RCC 7860 (cell line): ENCODE data around the gene GOLGB1.
"Not testable (repeated sequence)": the region's sequence is repeated elsewhere in the genome, so short reads cannot be mapped to it uniquely, and the experiment has no call there.

Source experiments
- DNase-seq: peaks from one replicate; pipeline ENCODE4 v3.0.0-alpha.2; 2015; ENCODE audit warnings: low spot score
- FAIRE-seq: peaks from 2 replicates; lab custom pipeline; 2012; peaks lifted over from hg19 to GRCh38; lab: Jason Lieb, UNC

GOLGB1 gene

GRCh38 chr3:121748680-121749275 lies 763 bp downstream of the GOLGB1 start:
- FAIRE-seq, result no peak
- no peak for DNase-seq

- no peak for FAIRE-seq
- DNase-seq, result no peak
Measured at GRCh38 chr3:121747976-121748375, 1.6 kb downstream of the GOLGB1 start.

GRCh38 chr3:121743106-121743505 lies 6.4 kb downstream of the GOLGB1 start:
- not testable (repeated sequence) for FAIRE-seq, DNase-seq

GRCh38 chr3:121740896-121741295 lies 8.6 kb downstream of the GOLGB1 start:
- FAIRE-seq (no peak), DNase-seq (no peak)

GRCh38 chr3:121739902-121740301 lies 9.6 kb downstream of the GOLGB1 start:
- DNase-seq (no peak), FAIRE-seq (no peak)

GRCh38 chr3:121737644-121738043 lies 11.9 kb downstream of the GOLGB1 start:
- DNase-seq (no peak), FAIRE-seq (no peak)

- FAIRE-seq (no peak), DNase-seq (no peak)
Measured at GRCh38 chr3:121736112-121736511, 13.4 kb downstream of the GOLGB1 start.

GRCh38 chr3:121735047-121735696 lies 14.4 kb downstream of the GOLGB1 start:
- DNase-seq (no peak), FAIRE-seq (no peak)

- no peak for FAIRE-seq
- no peak for DNase-seq
Measured at GRCh38 chr3:121730940-121731687, 18.4 kb downstream of the GOLGB1 start.

GRCh38 chr3:121724130-121724529 lies 25.4 kb downstream of the GOLGB1 start:
- DNase-seq (no peak), FAIRE-seq (no peak)

GRCh38 chr3:121723485-121723884 lies 26.1 kb downstream of the GOLGB1 start:
- DNase-seq (no peak), FAIRE-seq (no peak)

GRCh38 chr3:121722411-121722810 lies 27.1 kb downstream of the GOLGB1 start:
- FAIRE-seq (no peak), DNase-seq (no peak)

- FAIRE-seq (no peak), DNase-seq (no peak)
Measured at GRCh38 chr3:121720163-121720562, 29.4 kb downstream of the GOLGB1 start.

GRCh38 chr3:121719423-121719822 lies 30.1 kb downstream of the GOLGB1 start:
- no peak for DNase-seq
- no peak for FAIRE-seq

GRCh38 chr3:121718205-121718846 lies 31.2 kb downstream of the GOLGB1 start:
- DNase-seq (no peak), FAIRE-seq (no peak)

GRCh38 chr3:121710347-121710746 lies 39.2 kb downstream of the GOLGB1 start:
- DNase-seq (no peak), FAIRE-seq (no peak)

GRCh38 chr3:121707531-121708273 lies 41.8 kb downstream of the GOLGB1 start:
- FAIRE-seq (no peak), DNase-seq (no peak)

- FAIRE-seq, result no peak
Measured at GRCh38 chr3:121705541-121705940, 44.0 kb downstream of the GOLGB1 start.

GRCh38 chr3:121703973-121704372 lies 45.6 kb downstream of the GOLGB1 start:
- FAIRE-seq (no peak), DNase-seq (no peak)

More at GRCh38 chr3:121705541-121705940, 44.0 kb downstream of the GOLGB1 start:
- DNase-seq, result no peak

GRCh38 chr3:121698901-121699300 lies 50.6 kb downstream of the GOLGB1 start:
- no peak for FAIRE-seq

GRCh38 chr3:121698476-121698875 lies 51.1 kb downstream of the GOLGB1 start:
- DNase-seq, result no peak
- no peak for FAIRE-seq

More at GRCh38 chr3:121698901-121699300, 50.6 kb downstream of the GOLGB1 start:
- DNase-seq, result no peak
